Measurements from ENCODE around the gene TELO2.

Gene TELO2

GRCh38 chr16:1458336-1458976, 34.7 kb upstream of the TELO2 start:
- no peak overlapping the region for H2AK5ac ChIP-seq (ENCODE audit: low read depth, low read length)
- no peak overlapping the region for H2BK5ac ChIP-seq (ENCODE audit: low read length)
- no peaks in the 10 kb centered on the region for H3K4me1 ChIP-seq (ENCODE audit: control insufficient read depth in 2 of 2, insufficient read depth in 1 of 2, low read depth in 1 of 2, low read length in 2 of 2)
- no peak overlapping the region for H3K4me3 ChIP-seq (ENCODE audit: low read length in 2 of 2)
- no peak overlapping the region for H3K23ac ChIP-seq (ENCODE audit: low read depth, low read length, poor library complexity)
- H3K4me2 ChIP-seq (ENCODE audit: insufficient read depth, low read length, poor library complexity, severe bottlenecking), result no peak overlapping the region
- no peaks in the 10 kb centered on the region for H3K27me3 ChIP-seq (ENCODE audit: control insufficient read depth in 3 of 3, insufficient read depth in 3 of 3, low read depth in 1 of 3, low read length in 3 of 3)
- no peak overlapping the region for H3K4ac ChIP-seq (ENCODE audit: low read length)
- H3K36me3 ChIP-seq (replicated peaks in 1 of 2; ENCODE audit: control insufficient read depth in 2 of 2, insufficient read depth in 2 of 2, low read length in 2 of 2), result peaks cover 18 to 66% of the 10 kb centered on the region in 2 donors
- no peak overlapping the region for H2BK120ac ChIP-seq (ENCODE audit: low read depth, low read length)
- no peak overlapping the region for H2BK15ac ChIP-seq (ENCODE audit: low read length)
- H2AFZ ChIP-seq (ENCODE audit: low read length), result no peak overlapping the region
- H4K8ac ChIP-seq (ENCODE audit: low read depth, low read length), result no peak overlapping the region
- no peak overlapping the region for H3K27ac ChIP-seq (replicated peaks; ENCODE audit: low read length)
- no peak for DNase-seq (ENCODE audit: low spot score)
- no CpG with 5 or more reads among the region's 26 CpGs for WGBS, 2 donors (ENCODE audit: extremely low coverage in 2 of 2, insufficient read length in 2 of 2, insufficient replicate concordance in 1 of 2)
- H3K79me1 ChIP-seq (ENCODE audit: low read depth, low read length), result peaks cover 5% of the 10 kb centered on the region
- no peak overlapping the region for H3K18ac ChIP-seq (ENCODE audit: low read length)
- no peak overlapping the region for H3K14ac ChIP-seq (ENCODE audit: low read length)
- H4K91ac ChIP-seq (ENCODE audit: low read depth, low read length, poor library complexity), result no peak overlapping the region
- H3K9me3 ChIP-seq (replicated peaks in 1 of 2; ENCODE audit: control insufficient read depth in 2 of 2, insufficient read depth in 1 of 2, low read depth in 1 of 2, low read length in 2 of 2), result no peaks in the 10 kb centered on the region
- no peak overlapping the region for H3K9ac ChIP-seq (ENCODE audit: low read depth, low read length, poor library complexity)
- no peak overlapping the region for H2BK12ac ChIP-seq (ENCODE audit: low read length)

- H3K79me1 ChIP-seq (ENCODE audit: low read depth, low read length), result peaks cover 5% of the 10 kb centered on the region
- H3K18ac ChIP-seq (ENCODE audit: low read length), result no peak overlapping the region
- no peak for DNase-seq (ENCODE audit: low spot score)
- no peak overlapping the region for H3K9ac ChIP-seq (ENCODE audit: low read depth, low read length, poor library complexity)
- no peak overlapping the region for H3K23ac ChIP-seq (ENCODE audit: low read depth, low read length, poor library complexity)
- no peak overlapping the region for H3K14ac ChIP-seq (ENCODE audit: low read length)
- H3K4me2 ChIP-seq (ENCODE audit: insufficient read depth, low read length, poor library complexity, severe bottlenecking), result no peak overlapping the region
- no CpG with 5 or more reads among the region's 14 CpGs for WGBS, 2 donors (ENCODE audit: extremely low coverage in 2 of 2, insufficient read length in 2 of 2, insufficient replicate concordance in 1 of 2)
- no peaks in the 10 kb centered on the region for H3K4me1 ChIP-seq (ENCODE audit: control insufficient read depth in 2 of 2, insufficient read depth in 1 of 2, low read depth in 1 of 2, low read length in 2 of 2)
- H4K91ac ChIP-seq (ENCODE audit: low read depth, low read length, poor library complexity), result no peak overlapping the region
- no peaks in the 10 kb centered on the region for H3K9me3 ChIP-seq (replicated peaks in 1 of 2; ENCODE audit: control insufficient read depth in 2 of 2, insufficient read depth in 1 of 2, low read depth in 1 of 2, low read length in 2 of 2)
- H2BK5ac ChIP-seq (ENCODE audit: low read length), result no peak overlapping the region
- no peak overlapping the region for H3K27ac ChIP-seq (replicated peaks; ENCODE audit: low read length)
- H3K36me3 ChIP-seq (replicated peaks in 1 of 2; ENCODE audit: control insufficient read depth in 2 of 2, insufficient read depth in 2 of 2, low read length in 2 of 2), result peaks cover 15 to 61% of the 10 kb centered on the region in 2 donors
- no peak overlapping the region for H3K4ac ChIP-seq (ENCODE audit: low read length)
- H2AFZ ChIP-seq (ENCODE audit: low read length), result no peak overlapping the region
- H2BK15ac ChIP-seq (ENCODE audit: low read length), result no peak overlapping the region
- H3K4me3 ChIP-seq (ENCODE audit: low read length in 2 of 2), result no peak overlapping the region
- H3K27me3 ChIP-seq (ENCODE audit: control insufficient read depth in 3 of 3, insufficient read depth in 3 of 3, low read depth in 1 of 3, low read length in 3 of 3), result no peaks in the 10 kb centered on the region
- H4K8ac ChIP-seq (ENCODE audit: low read depth, low read length), result no peak overlapping the region
- no peak overlapping the region for H2BK120ac ChIP-seq (ENCODE audit: low read depth, low read length)
- H2AK5ac ChIP-seq (ENCODE audit: low read depth, low read length), result no peak overlapping the region
- no peak overlapping the region for H2BK12ac ChIP-seq (ENCODE audit: low read length)
Observed at GRCh38 chr16:1458977-1459341, 34.2 kb upstream of the TELO2 start.

GRCh38 chr16:1459967-1460366, 33.2 kb upstream of the TELO2 start:
- Histone ChIP-seq H3K4me2 (ENCODE audit: insufficient read depth, low read length, poor library complexity, severe bottlenecking) (no peak overlapping the region), H2BK15ac (ENCODE audit: low read length) (no peak overlapping the region), H2BK5ac (ENCODE audit: low read length) (no peak overlapping the region), H2BK120ac (ENCODE audit: low read depth, low read length) (no peak overlapping the region), H3K18ac (ENCODE audit: low read length) (no peak overlapping the region), H3K9me3 (replicated peaks in 1 of 2; ENCODE audit: control insufficient read depth in 2 of 2, insufficient read depth in 1 of 2, low read depth in 1 of 2, low read length in 2 of 2) (no peaks in the 10 kb centered on the region), H3K14ac (ENCODE audit: low read length) (no peak overlapping the region), H3K79me1 (ENCODE audit: low read depth, low read length) (peaks cover 6% of the 10 kb centered on the region), H3K4me1 (ENCODE audit: control insufficient read depth in 2 of 2, insufficient read depth in 1 of 2, low read depth in 1 of 2, low read length in 2 of 2) (no peaks in the 10 kb centered on the region), H3K23ac (ENCODE audit: low read depth, low read length, poor library complexity) (peak overlapping the region; percentile 65), H3K27me3 (ENCODE audit: control insufficient read depth in 3 of 3, insufficient read depth in 3 of 3, low read depth in 1 of 3, low read length in 3 of 3) (no peaks in the 10 kb centered on the region), H3K4me3 (ENCODE audit: low read length in 2 of 2) (no peak overlapping the region), H4K8ac (ENCODE audit: low read depth, low read length) (no peak overlapping the region), H3K9ac (ENCODE audit: low read depth, low read length, poor library complexity) (no peak overlapping the region), H2BK12ac (ENCODE audit: low read length) (no peak overlapping the region), H3K27ac (replicated peaks; ENCODE audit: low read length) (no peak overlapping the region), H4K91ac (ENCODE audit: low read depth, low read length, poor library complexity) (no peak overlapping the region), H2AK5ac (ENCODE audit: low read depth, low read length) (no peak overlapping the region), H2AFZ (ENCODE audit: low read length) (no peak overlapping the region), H3K4ac (ENCODE audit: low read length) (no peak overlapping the region), H3K36me3 (replicated peaks in 1 of 2; ENCODE audit: control insufficient read depth in 2 of 2, insufficient read depth in 2 of 2, low read length in 2 of 2) (peaks cover 12 to 51% of the 10 kb centered on the region in 2 donors)
- WGBS, 2 donors (ENCODE audit: extremely low coverage in 2 of 2, insufficient read length in 2 of 2, insufficient replicate concordance in 1 of 2), result no CpG with 5 or more reads among the region's 10 CpGs
- DNase-seq (ENCODE audit: low spot score), result no peak

- Histone ChIP-seq H2BK120ac (ENCODE audit: low read depth, low read length) (no peak overlapping the region), H3K4me3 (ENCODE audit: low read length in 2 of 2) (no peak overlapping the region), H3K18ac (ENCODE audit: low read length) (no peak overlapping the region), H2BK12ac (ENCODE audit: low read length) (no peak overlapping the region), H3K9ac (ENCODE audit: low read depth, low read length, poor library complexity) (peak overlapping the region; percentile 21), H4K91ac (ENCODE audit: low read depth, low read length, poor library complexity) (no peak overlapping the region), H3K14ac (ENCODE audit: low read length) (no peak overlapping the region), H3K27ac (replicated peaks; ENCODE audit: low read length) (no peak overlapping the region), H4K8ac (ENCODE audit: low read depth, low read length) (peak overlapping the region; percentile 43), H3K27me3 (ENCODE audit: control insufficient read depth in 3 of 3, insufficient read depth in 3 of 3, low read depth in 1 of 3, low read length in 3 of 3) (no peaks in the 10 kb centered on the region), H2AK5ac (ENCODE audit: low read depth, low read length) (no peak overlapping the region), H3K9me3 (replicated peaks in 1 of 2; ENCODE audit: control insufficient read depth in 2 of 2, insufficient read depth in 1 of 2, low read depth in 1 of 2, low read length in 2 of 2) (no peaks in the 10 kb centered on the region), H2BK15ac (ENCODE audit: low read length) (no peak overlapping the region), H2BK5ac (ENCODE audit: low read length) (peak overlapping the region; percentile 39), H3K23ac (ENCODE audit: low read depth, low read length, poor library complexity) (peak overlapping the region; percentile 65), H3K36me3 (replicated peaks in 1 of 2; ENCODE audit: control insufficient read depth in 2 of 2, insufficient read depth in 2 of 2, low read length in 2 of 2) (peaks cover 12 to 44% of the 10 kb centered on the region in 2 donors), H3K4me1 (ENCODE audit: control insufficient read depth in 2 of 2, insufficient read depth in 1 of 2, low read depth in 1 of 2, low read length in 2 of 2) (no peaks in the 10 kb centered on the region), H2AFZ (ENCODE audit: low read length) (no peak overlapping the region), H3K79me1 (ENCODE audit: low read depth, low read length) (peaks cover 10% of the 10 kb centered on the region), H3K4me2 (ENCODE audit: insufficient read depth, low read length, poor library complexity, severe bottlenecking) (no peak overlapping the region), H3K4ac (ENCODE audit: low read length) (no peak overlapping the region)
- DNase-seq (ENCODE audit: low spot score), result no peak
- no CpG with 5 or more reads among the region's 30 CpGs for WGBS, 2 donors (ENCODE audit: extremely low coverage in 2 of 2, insufficient read length in 2 of 2, insufficient replicate concordance in 1 of 2)
Observed at GRCh38 chr16:1460602-1461138, 32.5 kb upstream of the TELO2 start.
